GM18951 (cell line): ENCODE results near the gene ZMYND12.

Experiments used
- POLR2A ChIP-seq: IDR thresholded peaks from 4 replicates; pipeline ENCODE4 v1.6.1; 2011; ENCODE audit warnings: mild to moderate bottlenecking; ENCODE audit not compliant: insufficient read length, insufficient read depth; ENCODE audit errors: extremely low read depth
- in situ Hi-C: fragments of 300-500 bp; cut with MboI; formaldehyde crosslinking; loops from one replicate; pipeline ENCODE4 v1.12.0; 2022; ENCODE audit warnings: low sequenced_read_pairs, mixed read lengths, inconsistent platforms; ENCODE audit not compliant: unreplicated experiment

ZMYND12 gene

GRCh38 chr1:42399315-42400100 is 56.3 kb downstream of the ZMYND12 start:
- TF ChIP-seq POLR2A = no peak
- in situ Hi-C loops = no loop called here

GRCh38 chr1:42392967-42393848 is 62.6 kb downstream of the ZMYND12 start:
- in situ Hi-C loops = no loop called here
- no peak for TF ChIP-seq POLR2A

- no peak for TF ChIP-seq POLR2A
- in situ Hi-C loops = no loop called here
Observed at GRCh38 chr1:42392255-42392654, 63.6 kb downstream of the ZMYND12 start.

- no peak for TF ChIP-seq POLR2A
- in situ Hi-C loops = no loop called here
Observed at GRCh38 chr1:42386051-42386450, 69.8 kb downstream of the ZMYND12 start.

GRCh38 chr1:42385283-42385682 is 70.5 kb downstream of the ZMYND12 start:
- no peak for TF ChIP-seq POLR2A
- in situ Hi-C loops = no loop called here

- in situ Hi-C loops = no loop called here
- TF ChIP-seq POLR2A = no peak
Observed at GRCh38 chr1:42381280-42381673, 74.5 kb downstream of the ZMYND12 start.

- in situ Hi-C loops = no loop called here
- peak; percentile 54 for TF ChIP-seq POLR2A
Observed at GRCh38 chr1:42380586-42381279, 75.1 kb downstream of the ZMYND12 start, which contains the start of gene RIMKLA. TSS of gene RIMKLA (plus strand) at chr1:42380792. CDS start at chr1:42380935, 143 bp downstream.
